Measurements from ENCODE around the gene HGD. TPM values are rescaled to one million over a fixed set of nuclear protein-coding genes. Genes with fewer than 3 reads are reported as not detected.

HGD gene
- total and polyA plus RNA-seq, 2 donors (not counting 1 experiment from before 2014, with no cell fraction given): 0.75 to 0.91 TPM

- POLR2A ChIA-PET: no interaction called here
- WGBS (ENCODE audit: insufficient coverage): 82% methylated on average over 1 of the region's 1 CpG
- no peak overlapping the region for H3K9ac ChIP-seq (ENCODE audit: low read length)
- TF ChIP-seq CTCF (IDR thresholded peaks at IDR 0.05): no peak
- TF ChIP-seq EZH2 (IDR thresholded peaks at IDR 0.05; ENCODE audit: borderline replicate concordance, insufficient read depth, low read depth, low read length, poor library complexity, severe bottlenecking): no peak
- H3K27me3 Mint-ChIP-seq: peaks cover 25% of the 10 kb centered on the region
- no peak for DNase-seq
- H3K4me1 ChIP-seq (ENCODE audit: control insufficient read depth in 2 of 2, insufficient read depth in 2 of 2, low read length in 2 of 2): no peaks in the 10 kb centered on the region
- no peaks in the 10 kb centered on the region for H3K36me3 ChIP-seq (replicated peaks in 1 of 2; ENCODE audit: control extremely low read depth in 1 of 2, control insufficient read depth in 1 of 2, extremely low read depth in 1 of 2, insufficient read depth in 2 of 2, low read length in 1 of 2)
- H3K27ac ChIP-seq (ENCODE audit: low read length in 2 of 2): no peak overlapping the region
- intact Hi-C loops (cut with micrococcal nuclease): no loop called here
- no peaks in the 10 kb centered on the region for H3K9me3 Mint-ChIP-seq (ENCODE audit: insufficient read depth)
- H3K4me1 Mint-ChIP-seq: peaks cover 6% of the 10 kb centered on the region
- no peak overlapping the region for H3K4me3 ChIP-seq (ENCODE audit: control extremely low read depth in 1 of 5, extremely low read depth in 1 of 5, insufficient read depth in 1 of 5, low read depth in 2 of 5, low read length in 4 of 5)
- CTCF ChIA-PET: no interaction called here
- H3K27me3 ChIP-seq (replicated peaks in 1 of 4; ENCODE audit: control extremely low read depth in 1 of 4, control insufficient read depth in 3 of 4, insufficient read depth in 4 of 4, low read length in 3 of 4): peaks cover 0 to under 1% (median 0%) of the 10 kb centered on the region in 4 experiments
- no peak for ATAC-seq (ENCODE audit: low read depth)
- peaks cover 0 to 7% (median 0%) of the 10 kb centered on the region in 3 donors for H3K9me3 ChIP-seq (ENCODE audit: control extremely low read depth in 1 of 3, control insufficient read depth in 2 of 3, insufficient read depth in 1 of 3, low read length in 2 of 3)
- no peak overlapping the region for H2AFZ ChIP-seq (ENCODE audit: insufficient read depth, low read depth, low read length, poor library complexity, severe bottlenecking)
- no peaks in the 10 kb centered on the region for H4K20me1 ChIP-seq (ENCODE audit: control insufficient read depth, insufficient read depth, low read length, poor library complexity, severe bottlenecking)
- H3K4me3 Mint-ChIP-seq: no peak overlapping the region
- H3K27ac Mint-ChIP-seq: no peak overlapping the region
- no peak overlapping the region for H3K4me2 ChIP-seq (replicated peaks; ENCODE audit: low read depth, low read length, poor library complexity, severe bottlenecking)
- no peaks in the 10 kb centered on the region for H3K79me2 ChIP-seq (ENCODE audit: control insufficient read depth, insufficient read depth, low read length)
Measured at GRCh38 chr3:120659285-120659684, 22.8 kb downstream of the HGD start.

DNA sequence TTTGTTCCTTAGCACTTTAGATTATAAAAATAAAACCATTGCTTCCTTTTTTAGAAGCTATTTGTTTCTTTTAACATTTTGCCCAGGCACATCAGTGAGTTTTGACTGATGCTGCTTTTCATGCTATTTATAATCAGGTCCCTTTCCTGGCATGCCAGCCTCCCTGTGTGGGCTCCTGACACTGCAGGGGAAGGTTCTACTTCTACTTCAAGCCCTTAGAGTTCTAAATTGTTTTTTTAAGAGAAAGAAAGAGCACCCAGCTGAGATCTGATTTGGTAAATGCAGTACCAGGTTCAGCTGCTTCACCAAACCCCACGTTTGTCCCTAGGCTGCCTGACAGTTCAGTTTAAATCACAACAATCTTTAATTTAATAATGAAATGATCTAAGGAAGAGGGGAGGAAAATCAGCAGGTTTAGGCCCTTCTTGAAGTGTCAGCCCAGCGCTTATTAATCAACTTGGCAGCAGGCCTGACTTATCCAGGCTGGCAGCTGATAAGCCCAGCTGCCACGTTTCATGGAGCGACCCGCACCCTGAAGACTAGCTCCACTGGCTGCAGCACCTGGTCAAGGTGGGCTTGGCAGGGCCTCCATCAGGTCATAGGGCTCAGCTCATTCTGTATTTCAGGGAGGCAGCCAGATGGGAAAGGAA is 29.0 kb downstream of the HGD start:
- no peak for ATAC-seq (ENCODE audit: low read depth)
- CTCF ChIA-PET: no interaction called here
- no peak for TF ChIP-seq CTCF (IDR thresholded peaks at IDR 0.05)
- TF ChIP-seq EZH2 (IDR thresholded peaks at IDR 0.05; ENCODE audit: borderline replicate concordance, insufficient read depth, low read depth, low read length, poor library complexity, severe bottlenecking): no peak
- Histone ChIP-seq H3K9ac (ENCODE audit: low read length) (no peak overlapping the region), H3K4me1 (ENCODE audit: control insufficient read depth in 2 of 2, insufficient read depth in 2 of 2, low read length in 2 of 2) (no peaks in the 10 kb centered on the region), H3K27me3 (replicated peaks in 1 of 4; ENCODE audit: control extremely low read depth in 1 of 4, control insufficient read depth in 3 of 4, insufficient read depth in 4 of 4, low read length in 3 of 4) (no peaks in the 10 kb centered on the region), H3K27ac (ENCODE audit: low read length in 2 of 2) (no peak overlapping the region), H3K79me2 (ENCODE audit: control insufficient read depth, insufficient read depth, low read length) (no peaks in the 10 kb centered on the region), H2AFZ (ENCODE audit: insufficient read depth, low read depth, low read length, poor library complexity, severe bottlenecking) (no peak overlapping the region), H3K9me3 (ENCODE audit: control extremely low read depth in 1 of 3, control insufficient read depth in 2 of 3, insufficient read depth in 1 of 3, low read length in 2 of 3) (no peaks in the 10 kb centered on the region), H3K4me2 (replicated peaks; ENCODE audit: low read depth, low read length, poor library complexity, severe bottlenecking) (no peak overlapping the region), H3K36me3 (replicated peaks in 1 of 2; ENCODE audit: control extremely low read depth in 1 of 2, control insufficient read depth in 1 of 2, extremely low read depth in 1 of 2, insufficient read depth in 2 of 2, low read length in 1 of 2) (no peaks in the 10 kb centered on the region), H3K4me3 (ENCODE audit: control extremely low read depth in 1 of 5, extremely low read depth in 1 of 5, insufficient read depth in 1 of 5, low read depth in 2 of 5, low read length in 4 of 5) (no peak overlapping the region), H4K20me1 (ENCODE audit: control insufficient read depth, insufficient read depth, low read length, poor library complexity, severe bottlenecking) (no peaks in the 10 kb centered on the region)
- Mint-ChIP-seq H3K4me3 (no peak overlapping the region), H3K27ac (no peak overlapping the region), H3K4me1 (no peaks in the 10 kb centered on the region), H3K27me3 (peaks cover 2% of the 10 kb centered on the region), H3K9me3 (ENCODE audit: insufficient read depth) (no peaks in the 10 kb centered on the region)
- intact Hi-C loops (cut with micrococcal nuclease): no loop called here
- 95% methylated on average over 4 of the region's 5 CpGs for WGBS (ENCODE audit: insufficient coverage)
- POLR2A ChIA-PET: no interaction called here
- no peak for DNase-seq

All from B cell (primary cell).